T-cell (primary cell): ENCODE measurements around the gene ANO2. TPM values are rescaled to one million over a fixed set of nuclear protein-coding genes. Genes with fewer than 3 reads are reported as not detected.

Experiments used
- ATAC-seq, 4 experiments: fragments of 200-7000 bp in 3 of 4; fragments of 150-1000 bp in 1 of 4; cut with Tn5 transposase; replicated peaks in 1 of 4; 1 replicate in 3 of 4; 2 replicates in 1 of 4; pipeline ENCODE4 v1.10.0; 2021; ENCODE audit warnings: moderate library complexity in 3 of 4, mild to moderate bottlenecking in 2 of 4, moderate number of reproducible peaks in 1 of 4
- CTCF ChIA-PET, 2 donors: fragments of 300-600 bp; sonication (Branson Sonifier 250); formaldehyde crosslinking; loops; one replicate each; lab custom pipeline; 2022; ENCODE audit warnings: antibody characterized with exemption in 2 of 2; lab: Charles Lee
- POLR2A ChIA-PET, 2 donors: fragments of 300-600 bp; sonication (Branson Sonifier 250); formaldehyde crosslinking; loops; one replicate each; lab custom pipeline; 2022; ENCODE audit warnings: antibody characterized with exemption in 2 of 2; lab: Charles Lee
- DNase-seq, 35 experiments: peaks; one replicate each; pipeline versions ENCODE4 v3.0.0 to v3.0.0-alpha.2; 2013 to 2023
- H3K27ac ChIP-seq: one replicate; pipeline ENCODE4 v1.5.1; 2013; ENCODE audit warnings: low read length
- H3K27me3 ChIP-seq, 2 experiments: replicated peaks in 1 of 2; 1 replicate in 1 of 2; 2 replicates in 1 of 2; pipeline versions ENCODE4 v1.6.1 to v1.7.0; 2013; ENCODE audit warnings: low read length in 1 of 2, mixed read lengths in 1 of 2; ENCODE audit not compliant: control insufficient read depth in 2 of 2, insufficient read depth in 2 of 2; ENCODE audit errors: extremely low read depth in 1 of 2
- H3K36me3 ChIP-seq, 2 donors: 1 replicate in 1 of 2; 2 replicates in 1 of 2; pipeline versions ENCODE4 v1.6.1 to v1.7.0; 2013; ENCODE audit warnings: low read length in 1 of 2; ENCODE audit not compliant: control insufficient read depth in 2 of 2, insufficient read depth in 1 of 2; ENCODE audit errors: extremely low read depth in 1 of 2
- H3K4me1 ChIP-seq, 2 experiments: 1 replicate in 1 of 2; 2 replicates in 1 of 2; pipeline versions ENCODE4 v1.6.1 to v1.7.0; 2013; ENCODE audit warnings: low read length in 2 of 2, mixed read lengths in 1 of 2; ENCODE audit not compliant: insufficient read depth in 2 of 2, control insufficient read depth in 1 of 2; ENCODE audit errors: extremely low read depth in 1 of 2
- H3K4me3 ChIP-seq, 2 donors: 1 replicate in 1 of 2; 2 replicates in 1 of 2; pipeline versions ENCODE4 v1.5.1 to v1.7.0; 2013; ENCODE audit warnings: mild to moderate bottlenecking in 2 of 2, low read length in 1 of 2, moderate library complexity in 1 of 2; ENCODE audit not compliant: control insufficient read depth in 1 of 2; ENCODE audit errors: extremely low read depth in 1 of 2
- H3K9me3 ChIP-seq: 2 replicates; pipeline ENCODE4 v1.7.0; 2013
- H3K27ac Mint-ChIP-seq, 2 donors: one replicate each; pipeline ENCODE4 v1.8.0; 2020 to 2021; ENCODE audit warnings: mild to moderate bottlenecking in 2 of 2, mixed read lengths in 2 of 2
- H3K27me3 Mint-ChIP-seq, 2 donors: one replicate each; pipeline ENCODE4 v1.8.0; 2021 to 2022; ENCODE audit warnings: mixed read lengths in 2 of 2
- H3K36me3 Mint-ChIP-seq: one replicate; pipeline ENCODE4 v1.8.0; 2021; ENCODE audit warnings: mixed read lengths
- H3K4me1 Mint-ChIP-seq, 3 donors: one replicate each; pipeline ENCODE4 v1.8.0; 2020 to 2022; ENCODE audit warnings: mixed read lengths in 3 of 3, mild to moderate bottlenecking in 1 of 3
- H3K4me3 Mint-ChIP-seq, 3 donors: one replicate each; pipeline ENCODE4 v1.8.0; 2020 to 2022; ENCODE audit warnings: mild to moderate bottlenecking in 3 of 3, mixed read lengths in 3 of 3, moderate library complexity in 3 of 3
- H3K9me3 Mint-ChIP-seq, 3 donors: one replicate each; pipeline ENCODE4 v1.8.0; 2020 to 2022; ENCODE audit warnings: mixed read lengths in 3 of 3
- WGBS: methylation state at CpG from one replicate; pipeline ENCODE4 v1.1.5; 2013; ENCODE audit warnings: missing lambda C conversion rate; ENCODE audit not compliant: insufficient coverage; 5-methylcytosine and 5-hydroxymethylcytosine counted together
- total RNA-seq, 35 experiments: library from RNA in 6 of 35; stranded (reverse) in 6 of 35; fragments of 120-200 nt in 1 of 35; gene quantifications; one replicate each; pipeline versions ENCODE4 v1.2.1 to v1.2.4 and lab custom pipeline; 2013 to 2026

Gene ANO2
- total RNA-seq, 5 donors from 2014 or later (not counting 1 experiment from before 2014, with no cell fraction given) = not detected

GRCh38 chr12:5578775-5579174 lies 366.3 kb downstream of the ANO2 start:
- Mint-ChIP-seq H3K9me3 (no peaks in the 10 kb centered on the region), H3K36me3 (no peaks in the 10 kb centered on the region), H3K27ac (no peak overlapping the region), H3K4me1 (no peaks in the 10 kb centered on the region), H3K4me3 (no peak overlapping the region), H3K27me3 (peaks cover 13 to 28% of the 10 kb centered on the region in 2 donors)
- DNase-seq (no peak), ATAC-seq (no peak)
- H3K9me3 ChIP-seq = no peaks in the 10 kb centered on the region
- H3K27me3 ChIP-seq = peaks cover 0 to 6% of the 10 kb centered on the region in 2 experiments
- 60% methylated on average over 1 of the region's 3 CpGs for WGBS
- POLR2A ChIA-PET = no interaction called here
- CTCF ChIA-PET = no interaction called here
- no peaks in the 10 kb centered on the region for H3K4me1 ChIP-seq
- no peaks in the 10 kb centered on the region for H3K36me3 ChIP-seq
- H3K27ac ChIP-seq = no peak overlapping the region
- H3K4me3 ChIP-seq = no peak overlapping the region

- peaks cover 0 to 8% of the 10 kb centered on the region in 2 experiments for H3K27me3 ChIP-seq
- no peak overlapping the region for H3K27ac ChIP-seq
- ChIA-PET CTCF (no interaction called here), POLR2A (no interaction called here)
- no peaks in the 10 kb centered on the region for H3K36me3 ChIP-seq
- Mint-ChIP-seq H3K4me3 (no peak overlapping the region), H3K9me3 (no peaks in the 10 kb centered on the region), H3K27me3 (peaks cover 8 to 25% of the 10 kb centered on the region in 2 donors), H3K4me1 (no peaks in the 10 kb centered on the region), H3K36me3 (no peaks in the 10 kb centered on the region), H3K27ac (no peak overlapping the region)
- H3K9me3 ChIP-seq = no peaks in the 10 kb centered on the region
- ATAC-seq (no peak), DNase-seq (no peak)
- H3K4me1 ChIP-seq = no peaks in the 10 kb centered on the region
- no peak overlapping the region for H3K4me3 ChIP-seq
- WGBS = 69% methylated on average over 7 of the region's 8 CpGs
These were observed 367.3 kb downstream of the ANO2 start for GRCh38 chr12:5577741-5578140.

GRCh38 chr12:5577211-5577612 lies 367.8 kb downstream of the ANO2 start:
- no peaks in the 10 kb centered on the region for H3K9me3 Mint-ChIP-seq
- WGBS = 76% methylated on average over 2 of the region's 3 CpGs
- no peak overlapping the region for H3K4me3 Mint-ChIP-seq
- no peak for ATAC-seq
- H3K4me1 Mint-ChIP-seq = no peaks in the 10 kb centered on the region
- Histone ChIP-seq H3K27ac (no peak overlapping the region), H3K27me3 (peaks cover 0 to 8% of the 10 kb centered on the region in 2 experiments), H3K4me1 (no peaks in the 10 kb centered on the region), H3K36me3 (no peaks in the 10 kb centered on the region), H3K9me3 (no peaks in the 10 kb centered on the region), H3K4me3 (no peak overlapping the region)
- ChIA-PET POLR2A (no interaction called here), CTCF (no interaction called here)
- no peak for DNase-seq
- peaks cover 7 to 28% of the 10 kb centered on the region in 2 donors for H3K27me3 Mint-ChIP-seq
- H3K36me3 Mint-ChIP-seq = no peaks in the 10 kb centered on the region
- H3K27ac Mint-ChIP-seq = no peak overlapping the region

GRCh38 chr12:5575987-5576386 lies 369.1 kb downstream of the ANO2 start:
- Histone ChIP-seq H3K36me3 (no peaks in the 10 kb centered on the region), H3K4me1 (no peaks in the 10 kb centered on the region), H3K9me3 (no peaks in the 10 kb centered on the region), H3K4me3 (no peak overlapping the region), H3K27me3 (peaks cover 0 to 10% of the 10 kb centered on the region in 2 experiments), H3K27ac (no peak overlapping the region)
- H3K36me3 Mint-ChIP-seq = no peaks in the 10 kb centered on the region
- DNase-seq (no peak), ATAC-seq (no peak)
- ChIA-PET POLR2A (no interaction called here), CTCF (no interaction called here)
- WGBS = 90% methylated on average over 2 of the region's 3 CpGs
- H3K27me3 Mint-ChIP-seq = peaks cover 8 to 23% of the 10 kb centered on the region in 2 donors
- H3K4me3 Mint-ChIP-seq = no peak overlapping the region
- no peaks in the 10 kb centered on the region for H3K4me1 Mint-ChIP-seq
- H3K27ac Mint-ChIP-seq = no peak overlapping the region
- no peaks in the 10 kb centered on the region for H3K9me3 Mint-ChIP-seq

GRCh38 chr12:5575232-5575631 lies 369.8 kb downstream of the ANO2 start:
- DNase-seq = no peak
- ChIA-PET CTCF (no interaction called here), POLR2A (no interaction called here)
- H3K4me1 Mint-ChIP-seq = no peaks in the 10 kb centered on the region
- Histone ChIP-seq H3K27me3 (peaks cover 0 to 8% of the 10 kb centered on the region in 2 experiments), H3K9me3 (no peaks in the 10 kb centered on the region), H3K27ac (no peak overlapping the region), H3K4me3 (no peak overlapping the region), H3K36me3 (no peaks in the 10 kb centered on the region), H3K4me1 (no peaks in the 10 kb centered on the region)
- H3K36me3 Mint-ChIP-seq = no peaks in the 10 kb centered on the region
- H3K4me3 Mint-ChIP-seq = no peak overlapping the region
- no peak for ATAC-seq
- no peaks in the 10 kb centered on the region for H3K9me3 Mint-ChIP-seq
- peaks cover 8 to 17% of the 10 kb centered on the region in 2 donors for H3K27me3 Mint-ChIP-seq
- no peak overlapping the region for H3K27ac Mint-ChIP-seq
- WGBS = no CpG with 5 or more reads among the region's 5 CpGs

- Mint-ChIP-seq H3K4me3 (no peak overlapping the region), H3K27me3 (peaks cover 5 to 11% of the 10 kb centered on the region in 2 donors), H3K4me1 (no peaks in the 10 kb centered on the region), H3K27ac (no peak overlapping the region), H3K36me3 (no peaks in the 10 kb centered on the region), H3K9me3 (no peaks in the 10 kb centered on the region)
- POLR2A ChIA-PET = no interaction called here
- no peak overlapping the region for H3K4me3 ChIP-seq
- H3K27ac ChIP-seq = no peak overlapping the region
- ATAC-seq (no peak), DNase-seq (no peak)
- CTCF ChIA-PET = no interaction called here
- H3K27me3 ChIP-seq = peaks cover 0 to 9% of the 10 kb centered on the region in 2 experiments
- WGBS = 68% methylated on average over 4 of the region's 5 CpGs
- H3K4me1 ChIP-seq = no peaks in the 10 kb centered on the region
- no peaks in the 10 kb centered on the region for H3K9me3 ChIP-seq
- no peaks in the 10 kb centered on the region for H3K36me3 ChIP-seq
These were observed 371.7 kb downstream of the ANO2 start for GRCh38 chr12:5573390-5573789.

GRCh38 chr12:5571115-5571514 lies 373.9 kb downstream of the ANO2 start:
- WGBS = 78% methylated on average over 12 of the region's 13 CpGs
- CTCF ChIA-PET = no interaction called here
- no peak overlapping the region for H3K4me3 Mint-ChIP-seq
- Histone ChIP-seq H3K4me3 (no peak overlapping the region), H3K4me1 (no peaks in the 10 kb centered on the region), H3K36me3 (no peaks in the 10 kb centered on the region), H3K9me3 (no peaks in the 10 kb centered on the region), H3K27ac (no peak overlapping the region), H3K27me3 (peaks cover 0 to 15% of the 10 kb centered on the region in 2 experiments)
- H3K9me3 Mint-ChIP-seq = no peaks in the 10 kb centered on the region
- POLR2A ChIA-PET = no interaction called here
- no peak overlapping the region for H3K27ac Mint-ChIP-seq
- peaks cover 10 to 25% of the 10 kb centered on the region in 2 donors for H3K27me3 Mint-ChIP-seq
- DNase-seq (no peak), ATAC-seq (no peak)
- no peaks in the 10 kb centered on the region for H3K36me3 Mint-ChIP-seq
- H3K4me1 Mint-ChIP-seq = no peaks in the 10 kb centered on the region
